Stimulated activated CD4-positive, alpha-beta T cell treated with anti-CD3 and anti-CD28 coated beads, Interleukin-4, amount 100 ng/mL, for 24 hours (primary cell): Measurements from ENCODE around the gene NNAT.
"Not testable (repeated sequence)": the region's sequence is repeated elsewhere in the genome, so short reads cannot be mapped to it uniquely, and the experiment has no call there.

Experiments used
- DNase-seq: peaks from one replicate; pipeline ENCODE4 v3.0.0-alpha.2; 2020

Gene NNAT

GRCh38 chr20:37524859-37525708 lies 4.0 kb downstream of the NNAT start:
- peak; percentile 32 for DNase-seq

DNA sequence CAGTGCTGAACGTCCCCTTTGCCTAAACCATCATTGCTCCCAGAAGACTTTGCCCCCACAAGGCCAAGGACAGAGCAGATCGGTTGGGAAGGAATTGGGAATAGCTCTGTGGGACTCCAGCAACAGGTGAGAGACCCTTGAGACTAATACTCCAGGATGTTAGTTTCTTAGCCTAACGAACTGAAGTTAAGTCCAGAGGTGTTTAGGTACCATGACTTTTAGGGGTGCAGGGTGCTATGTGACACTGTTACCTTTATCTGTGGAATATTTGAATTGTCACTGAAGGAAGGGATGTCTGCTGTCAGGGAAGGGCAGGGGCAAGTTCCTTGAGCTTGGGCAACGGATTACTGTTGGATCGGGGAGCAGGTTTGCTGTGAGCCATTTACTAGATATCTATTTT lies 4.8 kb downstream of the NNAT start:
- no peak for DNase-seq

DNA sequence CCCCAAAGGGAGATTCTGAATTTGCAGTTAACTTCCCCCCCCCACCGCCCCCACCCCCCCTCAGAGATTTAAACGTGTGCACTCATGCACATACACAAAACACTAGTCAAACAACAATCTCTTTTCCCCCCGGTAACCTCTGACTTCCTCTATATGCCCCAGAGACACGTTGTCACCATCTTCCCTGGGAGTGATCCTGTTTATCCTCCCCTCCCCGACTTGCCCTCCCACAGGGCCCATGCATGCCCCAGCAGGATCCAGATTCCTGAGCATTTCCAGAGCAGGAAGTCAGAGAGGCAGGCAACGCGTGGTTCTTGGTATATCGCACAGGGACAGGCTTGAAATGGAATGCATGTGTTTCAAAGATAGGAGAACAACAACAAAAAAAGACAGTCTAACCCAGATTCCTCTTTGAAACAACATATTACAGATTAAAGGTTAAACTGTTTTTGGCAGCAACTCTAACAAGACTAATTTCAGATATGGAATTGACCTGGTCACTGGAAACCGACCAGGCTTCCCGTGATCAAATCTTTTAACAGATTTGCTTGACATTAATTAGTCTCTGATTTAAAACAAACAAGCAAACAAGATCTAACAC lies 5.3 kb downstream of the NNAT start:
- DNase-seq: no peak

DNA sequence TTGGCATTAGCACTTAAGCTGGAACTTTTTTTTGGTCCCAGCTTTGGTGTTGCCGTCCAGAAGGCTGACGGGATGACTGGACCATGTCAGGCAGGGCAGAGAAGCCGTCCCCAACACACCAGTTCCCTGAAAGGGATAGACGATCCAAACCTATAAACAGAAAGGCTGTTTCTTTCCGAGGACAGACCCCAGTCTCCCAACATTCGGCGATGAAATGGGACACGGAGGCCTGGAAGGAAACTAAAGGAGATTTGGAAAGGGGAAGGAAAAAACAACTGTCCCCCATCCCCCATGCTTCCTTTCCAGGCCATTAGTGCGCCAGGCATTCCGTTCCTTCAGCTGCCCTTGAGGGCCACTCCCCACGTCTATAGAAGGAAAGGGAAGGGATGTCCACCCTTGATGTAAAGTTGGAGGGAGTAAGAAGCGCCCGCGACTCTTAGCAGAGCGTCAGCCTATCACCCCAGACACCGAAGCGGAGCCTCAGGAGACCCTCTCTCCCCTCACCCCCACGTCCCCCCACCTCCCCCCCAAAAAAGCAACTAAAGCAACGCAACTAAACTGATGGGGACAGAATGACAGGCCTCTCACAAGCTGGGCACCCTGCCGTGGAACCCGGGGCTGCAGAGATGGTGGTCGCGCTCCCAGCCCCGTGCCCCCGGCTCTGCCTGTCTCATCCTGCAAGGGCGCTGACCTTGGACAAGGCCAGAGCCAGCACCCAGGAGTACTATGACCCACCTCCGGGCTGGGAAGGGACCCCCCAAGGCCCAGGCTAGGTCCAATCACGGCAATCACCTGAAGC lies 6.0 kb downstream of the NNAT start:
- DNase-seq: no peak

GRCh38 chr20:37527638-37528445 lies 6.8 kb downstream of the NNAT start, which contains the start of gene BLCAP:
TSS of gene BLCAP (minus strand) at chr20:37527876. CDS start at chr20:37519174, 8,702 bp downstream.
- peak; percentile 93 for DNase-seq

GRCh38 chr20:37528446-37529213 lies 7.6 kb downstream of the NNAT start:
- peak; percentile 18 for DNase-seq

DNA sequence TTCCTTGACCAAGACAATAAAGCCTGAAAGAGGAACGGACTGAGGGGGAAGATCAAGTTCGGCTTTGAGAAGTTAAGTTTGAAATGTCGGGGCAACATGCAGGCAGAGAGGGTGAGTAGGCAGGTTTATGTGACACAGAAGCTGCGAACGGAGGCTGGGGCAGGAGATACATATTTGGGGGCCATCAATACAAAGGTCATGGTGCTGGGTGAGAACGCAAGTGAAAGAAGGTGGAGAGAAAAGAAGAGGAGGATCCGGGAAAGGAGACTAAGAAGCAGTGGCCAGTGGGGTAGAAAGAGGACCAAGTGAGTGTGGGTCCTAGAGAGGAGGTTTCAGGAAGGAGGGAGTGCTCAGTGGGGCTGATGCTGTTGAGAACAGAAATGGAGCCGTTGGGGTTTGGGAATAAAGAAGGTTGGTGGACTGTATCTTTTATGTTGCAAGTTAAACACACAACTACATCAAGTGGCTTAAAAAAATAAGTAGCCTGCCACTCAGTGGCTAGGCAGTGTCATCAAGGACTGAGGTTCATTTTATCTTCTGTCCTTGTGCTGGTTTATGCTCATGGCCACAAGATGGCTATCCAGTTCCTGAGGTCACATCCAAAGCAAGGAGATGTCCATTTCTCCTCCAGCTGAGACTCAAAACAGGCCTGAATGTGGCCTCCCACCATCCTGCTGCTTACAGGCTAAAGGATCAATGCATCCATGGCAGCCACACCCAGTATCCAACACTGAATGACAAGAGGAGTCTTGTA lies 8.3 kb downstream of the NNAT start:
- DNase-seq: no peak

- DNase-seq: no peak
Measured at GRCh38 chr20:37529968-37530600, 9.0 kb downstream of the NNAT start.

GRCh38 chr20:37530696-37531095 lies 9.6 kb downstream of the NNAT start:
- no peak for DNase-seq

DNA sequence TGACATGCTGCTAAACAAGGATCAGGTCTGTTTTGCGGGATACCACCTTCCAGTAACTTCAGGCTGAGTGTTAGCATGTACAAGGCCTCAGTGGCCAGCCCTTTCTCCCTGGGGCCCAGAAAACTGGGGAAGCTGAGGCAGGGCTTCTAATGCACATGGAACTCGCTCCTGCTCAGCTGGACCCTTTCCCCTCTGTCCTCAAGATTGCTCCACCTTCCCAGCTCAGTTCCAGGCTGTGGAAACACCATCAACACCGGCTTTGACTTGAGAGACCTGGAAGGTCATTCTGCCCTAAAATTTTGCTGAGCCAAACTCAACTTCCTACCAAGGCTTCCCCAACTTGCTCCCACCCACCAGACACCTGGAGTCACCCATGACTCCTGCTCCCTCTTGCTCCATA lies 10.8 kb downstream of the NNAT start:
- no peak for DNase-seq

DNA sequence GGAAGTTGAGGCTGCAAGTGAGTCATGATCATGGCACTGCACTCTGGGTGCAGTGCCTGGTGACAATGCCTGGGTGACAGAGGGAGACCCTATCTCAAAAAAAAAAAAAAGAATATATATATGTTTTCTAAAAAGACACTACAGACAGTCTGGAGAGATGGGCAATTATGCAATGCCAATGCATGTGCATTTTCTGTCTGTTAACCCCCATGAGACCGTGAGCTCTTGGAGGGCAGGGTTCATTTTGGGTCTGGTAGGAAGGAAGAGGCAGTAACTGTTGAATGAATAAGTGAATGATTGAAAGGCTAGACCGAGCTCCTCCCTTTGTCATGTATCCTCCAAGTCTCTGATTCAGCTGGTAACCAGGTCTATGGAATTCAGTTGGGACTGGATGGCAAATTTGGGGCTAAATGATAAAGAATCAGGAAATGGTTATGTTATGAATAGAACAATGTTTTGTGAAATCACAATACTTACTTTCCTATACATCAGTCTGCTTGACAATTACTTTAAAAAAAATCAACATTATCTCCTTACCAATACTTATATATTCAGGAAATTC lies 12.2 kb downstream of the NNAT start:
- no peak for DNase-seq

DNA sequence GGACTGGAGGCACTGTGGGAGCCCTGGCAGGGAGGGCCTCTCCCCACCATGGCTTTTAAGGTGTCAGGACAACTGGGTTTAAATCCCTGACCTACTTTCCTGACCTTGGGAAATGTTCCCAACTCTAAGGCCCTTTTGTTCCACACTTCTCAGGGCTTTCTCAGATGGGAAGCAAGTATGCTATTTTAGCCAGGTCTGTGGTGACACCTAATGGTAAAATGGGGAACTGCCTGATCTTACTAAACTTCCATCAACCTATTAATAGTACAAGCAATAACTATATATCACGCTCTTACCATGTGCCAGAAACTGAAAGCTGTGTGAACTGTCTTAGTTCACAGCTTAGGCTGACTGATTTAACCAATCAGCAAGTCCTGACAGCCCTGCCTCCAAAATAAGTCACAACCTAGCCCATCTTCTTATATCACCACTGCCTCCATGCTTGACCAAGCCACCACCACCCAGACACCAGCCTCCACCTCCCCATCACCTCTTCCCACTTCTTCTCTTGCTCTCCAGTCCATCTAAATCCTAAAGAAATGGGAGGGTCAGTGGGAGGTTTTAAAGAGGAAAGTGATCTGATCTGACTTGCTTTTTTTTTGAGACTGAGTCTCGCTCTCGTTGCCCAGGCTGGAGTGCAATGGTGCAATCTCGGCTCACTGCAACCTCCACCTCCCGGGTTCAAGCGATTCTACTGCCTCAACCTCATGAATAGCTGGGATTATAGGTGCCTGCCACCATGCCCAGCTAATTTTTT lies 13.5 kb downstream of the NNAT start:
- DNase-seq: peak; percentile 65

DNA sequence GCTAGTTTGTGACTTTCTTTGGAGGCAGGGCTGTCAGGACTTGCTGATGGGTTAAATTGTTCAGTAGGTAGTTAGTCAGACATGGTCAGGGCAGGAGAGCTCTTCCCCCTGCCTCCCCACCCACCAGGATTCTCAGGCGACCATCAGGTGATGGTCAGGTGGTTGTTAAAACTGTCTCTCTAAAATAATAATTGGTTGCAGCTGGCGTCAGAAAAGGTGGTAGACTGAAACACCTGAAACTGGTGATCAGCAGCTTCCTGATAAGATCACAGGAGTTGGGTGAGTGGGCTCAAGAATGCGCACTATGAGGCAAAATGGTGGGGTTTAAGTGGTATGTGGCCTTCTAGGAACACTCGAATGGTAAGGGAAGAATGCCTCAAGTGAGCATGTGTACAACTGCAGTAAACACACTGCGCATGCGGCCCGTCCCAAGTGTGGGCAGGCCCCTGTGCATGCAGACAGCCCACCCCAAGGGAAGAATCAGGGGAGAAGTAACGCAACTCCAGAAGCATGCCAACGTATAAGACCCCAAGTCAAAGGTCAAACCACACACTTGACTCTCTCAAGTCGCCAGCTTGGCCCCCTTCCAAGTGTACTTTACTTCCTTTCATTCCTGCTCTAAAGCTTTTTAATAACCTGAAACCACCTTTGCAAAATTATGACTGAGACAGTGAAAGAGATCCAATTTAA lies 14.5 kb downstream of the NNAT start:
- no peak for DNase-seq

DNA sequence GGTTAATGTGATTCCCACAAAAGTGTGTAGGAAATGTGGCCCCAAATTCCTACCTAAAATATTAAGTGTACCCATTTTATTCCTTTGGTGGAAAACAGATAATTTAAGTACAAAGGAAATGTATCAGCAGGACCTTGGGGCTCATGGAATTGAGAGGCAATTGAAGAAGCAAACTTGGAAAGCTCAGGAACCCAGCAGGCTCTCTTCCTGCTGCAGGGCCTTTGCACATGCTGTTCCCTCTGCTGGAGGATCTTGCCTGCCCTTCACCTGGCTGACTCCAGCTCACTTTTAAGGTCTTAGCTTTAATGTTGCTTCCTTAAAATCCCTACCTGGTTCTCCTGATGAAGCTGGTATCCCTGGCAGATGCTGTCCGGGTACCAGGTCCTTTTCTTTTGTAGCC lies 16.5 kb downstream of the NNAT start:
- DNase-seq: no peak

DNA sequence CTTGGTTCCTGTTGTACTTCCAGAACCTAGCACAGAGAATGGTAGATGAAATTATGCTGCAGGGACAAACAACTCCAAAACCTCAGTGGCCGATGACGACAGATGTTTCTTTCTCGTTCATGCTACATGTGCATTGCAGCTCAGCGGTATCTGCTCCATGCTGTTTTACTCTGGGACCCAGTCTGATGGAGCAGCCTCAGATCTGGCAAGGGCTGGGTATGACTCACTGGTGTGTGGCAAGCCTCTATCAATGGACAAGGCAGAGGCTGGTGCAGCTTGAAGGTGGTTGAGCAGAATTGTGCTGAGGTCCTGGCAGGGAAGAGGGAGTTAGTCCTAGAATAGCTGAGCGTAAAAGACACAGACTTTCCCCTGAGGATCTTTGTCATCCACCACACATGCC lies 17.0 kb downstream of the NNAT start:
- DNase-seq: no peak

GRCh38 chr20:37539424-37539823 lies 18.4 kb downstream of the NNAT start:
- DNase-seq: no peak

GRCh38 chr20:37540001-37540400 lies 19.0 kb downstream of the NNAT start:
- DNase-seq: no peak

- not testable (repeated sequence) for DNase-seq
Measured at GRCh38 chr20:37540838-37541237, 19.8 kb downstream of the NNAT start.

DNA sequence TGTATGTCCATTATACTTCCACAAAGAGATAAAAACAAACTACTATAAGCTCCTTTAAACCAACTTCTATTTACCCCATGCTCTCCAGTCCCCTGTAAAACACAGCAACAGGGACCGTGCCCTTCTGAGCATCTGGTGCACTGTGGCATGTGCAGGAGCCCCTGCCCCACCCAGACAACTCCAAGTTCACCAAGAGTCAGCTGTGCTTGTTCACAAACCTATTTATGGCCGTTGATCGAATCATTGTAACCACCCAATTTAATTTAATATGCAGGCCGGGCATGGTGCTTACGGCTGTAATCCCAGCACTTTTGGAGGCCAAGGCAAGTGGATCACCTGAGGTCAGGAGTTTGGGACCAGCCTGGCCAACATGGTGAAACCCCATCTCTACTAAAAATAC lies 20.3 kb downstream of the NNAT start:
- no peak for DNase-seq
